HG03565 (cell line): ENCODE results near the gene DNAH10.

Experiments used
- ATAC-seq: cut with Tn5 transposase; IDR thresholded peaks from one replicate; pipeline ENCODE4 v1.9.1; 2021; ENCODE audit warnings: mild to moderate bottlenecking, moderate library complexity; ENCODE audit not compliant: unreplicated experiment

The DNAH10 gene

DNA sequence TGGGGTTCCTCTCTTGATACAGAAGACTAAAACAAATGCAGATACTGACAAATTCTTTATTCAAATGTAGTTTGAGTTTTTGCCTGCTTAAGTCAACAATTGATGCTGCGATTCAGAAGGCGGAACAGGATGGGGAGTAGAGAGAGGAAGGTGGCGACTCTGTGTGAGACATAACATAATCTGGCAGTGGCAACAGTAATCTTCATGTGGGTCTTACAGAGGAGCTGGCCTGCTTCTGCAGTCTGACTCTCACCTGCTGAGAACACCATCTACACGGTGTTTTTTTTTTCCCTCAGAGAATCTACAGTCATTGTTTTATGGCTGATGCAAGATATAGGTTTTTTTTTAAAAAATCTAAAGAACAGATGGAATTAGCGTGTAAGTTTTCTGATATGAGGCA, 200.4 kb downstream of the DNAH10 start:
- no peak for ATAC-seq

DNA sequence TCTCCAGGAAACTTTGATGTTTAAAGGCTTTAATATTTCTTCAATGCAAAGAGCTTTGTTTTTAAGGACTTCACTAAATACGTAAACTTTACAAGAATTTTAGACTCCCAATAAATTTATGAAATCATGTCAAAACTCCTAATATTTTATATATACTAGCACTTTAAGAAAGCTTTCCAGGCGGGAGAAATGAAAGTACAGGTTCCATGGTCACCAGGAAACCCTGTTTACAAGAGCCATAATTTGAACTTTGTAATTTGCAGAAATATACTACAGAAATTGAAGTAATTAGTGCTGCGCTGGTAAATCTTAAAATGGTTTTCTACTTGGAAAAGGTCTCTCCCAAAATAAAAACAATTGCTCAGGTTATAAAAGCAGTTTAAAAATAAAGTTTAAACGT, 201.7 kb downstream of the DNAH10 start:
- no peak for ATAC-seq

GRCh38 chr12:123965382-123965781, 203.3 kb downstream of the DNAH10 start:
- no peak for ATAC-seq

GRCh38 chr12:123966596-123966995, 204.5 kb downstream of the DNAH10 start:
- no peak for ATAC-seq

DNA sequence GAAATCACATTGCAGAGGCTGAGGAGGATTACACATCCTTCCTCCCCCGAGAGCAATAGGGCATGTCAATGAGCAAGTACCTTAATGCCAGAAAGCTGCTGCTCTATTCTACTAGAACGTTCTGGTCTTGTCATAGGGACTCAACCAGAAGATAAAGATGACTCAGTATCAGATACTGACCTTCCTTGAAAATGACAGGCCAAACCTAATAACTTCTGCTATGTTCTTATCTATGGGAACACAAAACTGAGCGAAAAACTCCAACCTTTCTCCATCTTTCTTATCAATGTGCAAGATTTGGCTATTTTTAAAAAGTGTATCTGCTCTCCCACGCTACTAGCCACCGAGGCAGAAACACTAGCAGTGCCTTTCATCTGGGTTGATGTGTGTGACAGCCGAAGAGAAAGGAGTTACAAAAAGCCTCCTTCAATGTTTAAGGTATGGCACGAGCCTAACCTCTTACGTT, 205.1 kb downstream of the DNAH10 start:
- no peak for ATAC-seq

DNA sequence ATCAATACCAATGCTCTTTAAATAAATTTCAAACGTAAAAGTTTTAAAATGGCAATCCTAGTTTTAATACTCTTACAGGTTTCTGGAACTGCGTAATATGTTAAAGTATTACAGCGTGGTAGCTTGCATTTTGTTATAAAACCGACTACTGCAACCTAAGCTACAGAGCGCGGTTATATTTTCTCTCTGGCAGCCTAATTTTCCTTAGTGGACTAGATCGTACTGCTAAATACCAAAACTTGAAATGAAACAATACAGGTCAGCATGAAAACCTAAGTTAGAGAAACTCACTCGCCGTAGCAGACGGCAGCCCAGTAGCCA, 209.3 kb downstream of the DNAH10 start:
- no peak for ATAC-seq

DNA sequence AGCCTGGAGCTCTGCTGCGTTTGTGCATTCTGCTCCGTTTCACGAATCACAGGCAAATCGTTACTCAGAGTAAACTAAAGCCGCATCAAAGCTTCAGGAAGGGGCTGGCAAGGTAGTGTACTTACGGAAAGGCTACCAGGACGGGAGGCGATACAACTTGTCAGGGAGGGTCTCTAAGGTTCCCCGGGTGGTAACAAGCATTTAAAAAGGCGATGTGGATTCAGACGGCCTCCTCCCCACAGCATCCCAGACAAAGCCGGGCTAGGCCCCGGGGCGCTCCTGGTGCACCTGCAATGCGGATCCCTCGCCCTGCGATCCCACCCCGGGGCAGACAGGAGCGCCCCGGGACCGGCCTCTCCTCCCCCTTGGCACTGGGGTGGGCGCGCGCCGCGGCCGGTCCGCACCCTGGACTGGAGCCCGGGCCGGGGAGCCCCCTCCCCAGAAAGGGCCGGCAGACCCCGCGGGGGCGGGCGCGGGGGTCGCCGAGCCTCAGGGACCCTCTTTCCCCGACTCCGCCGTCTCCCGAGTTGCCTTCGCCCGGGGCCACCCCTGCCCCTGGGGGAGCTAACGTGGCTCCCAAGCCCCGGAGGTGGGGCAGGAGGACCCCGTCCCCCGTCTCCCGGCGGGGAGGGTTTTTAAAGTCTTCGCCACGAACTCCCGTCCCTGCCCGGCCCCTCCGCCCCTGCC, 209.8 kb downstream of the DNAH10 start:
- ATAC-seq: peak; percentile 0

DNA sequence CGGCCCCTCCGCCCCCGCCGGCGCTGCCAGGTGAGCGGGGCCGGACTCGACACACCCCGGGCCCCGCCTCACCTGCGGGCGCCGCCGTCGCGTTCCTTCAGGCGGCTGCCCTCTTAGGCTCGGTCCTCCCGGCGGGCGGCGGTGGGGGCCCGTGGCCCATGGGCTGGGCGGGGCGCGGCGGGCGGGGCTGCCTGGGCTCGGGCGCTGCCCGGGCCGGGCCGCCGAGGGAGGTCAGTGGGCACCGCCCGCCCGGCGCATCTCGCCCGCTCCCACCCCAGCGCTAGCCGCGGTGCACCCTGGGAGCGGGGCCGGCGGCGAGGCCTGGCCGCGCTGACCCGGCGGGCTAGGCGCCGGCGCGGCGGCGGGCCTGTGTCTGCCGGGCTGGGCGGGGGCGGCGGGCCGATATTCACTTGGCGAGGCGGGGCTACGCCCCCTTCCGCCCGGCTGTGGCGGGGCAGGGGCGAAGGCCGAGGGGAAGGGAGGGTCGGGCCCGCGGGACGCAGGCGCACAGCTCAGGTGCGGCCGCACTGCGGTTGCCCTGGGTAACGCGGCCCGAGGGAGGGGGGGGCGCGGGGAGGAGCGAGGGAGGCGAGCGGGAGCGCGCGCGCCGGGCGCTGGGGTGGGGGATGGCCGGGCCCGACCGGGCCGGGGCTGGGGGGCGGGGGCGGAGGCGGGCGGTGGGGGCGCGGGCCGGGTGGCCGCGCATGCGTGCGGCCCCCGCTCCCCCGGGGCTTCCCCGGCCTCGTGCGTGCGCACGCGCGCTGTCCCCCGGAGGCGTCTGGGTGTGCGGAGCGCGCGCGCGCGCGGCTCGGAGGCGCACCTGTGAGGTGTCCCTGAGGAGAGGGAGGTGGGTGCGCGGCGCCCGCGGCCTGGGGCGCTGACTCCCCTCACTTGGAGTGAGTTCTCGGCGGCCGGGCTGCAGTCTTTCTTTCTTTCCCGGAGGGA, 210.6 kb downstream of the DNAH10 start, which contains the start of the genes CCDC92 and ZNF664:
Gene CCDC92 (minus strand): TSS at position 375 of the 945 bp plus-strand sequence. CDS start 28,526 bp downstream, outside the sequence.
Gene ZNF664 (plus strand): TSS at position 759 of the 945 bp plus-strand sequence. CDS start 38,930 bp downstream, outside the sequence.
- ATAC-seq: peak; percentile 69

GRCh38 chr12:123973552-123974341, 211.6 kb downstream of the DNAH10 start:
- ATAC-seq: no peak

GRCh38 chr12:123976227-123976826, 214.2 kb downstream of the DNAH10 start:
- ATAC-seq: no peak

DNA sequence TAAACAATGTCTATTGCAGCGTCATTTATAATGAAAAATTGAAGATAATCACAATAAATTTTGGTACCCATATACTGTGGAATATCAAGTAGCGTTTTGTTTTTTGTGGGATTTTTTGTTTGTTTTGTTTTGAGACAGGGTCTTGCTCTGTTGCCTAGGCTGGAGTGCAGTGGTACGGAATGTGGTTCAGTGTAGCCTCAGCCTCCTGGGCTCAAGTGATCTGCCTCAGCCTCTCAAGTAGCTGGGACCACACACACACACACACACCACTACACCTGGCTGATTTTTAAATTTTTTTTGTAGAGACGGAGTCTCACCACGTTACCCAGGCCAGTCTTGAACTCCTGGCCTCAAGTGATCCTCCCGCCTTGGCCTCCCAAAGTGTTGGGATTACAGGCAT, 217.5 kb downstream of the DNAH10 start:
- no peak for ATAC-seq

DNA sequence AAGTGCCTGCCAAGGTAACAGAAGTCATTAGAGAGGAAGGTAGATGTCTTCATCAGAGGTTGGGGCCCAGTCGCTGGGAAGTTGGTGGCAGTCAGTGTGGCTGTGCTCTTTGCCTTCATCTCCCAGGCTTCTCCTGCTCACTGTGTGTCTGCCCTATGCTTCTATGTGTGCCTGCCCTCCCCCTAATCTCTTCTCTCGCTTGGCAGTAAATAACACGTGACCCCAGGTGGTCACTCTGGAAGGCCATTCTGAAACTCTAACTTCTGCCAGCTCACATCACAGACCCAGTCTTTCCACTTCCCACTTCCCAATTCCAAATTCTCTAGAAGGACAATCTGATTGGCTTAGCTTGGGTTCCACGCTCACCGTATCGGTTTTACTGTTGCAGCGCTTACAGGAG, 220.2 kb downstream of the DNAH10 start:
- ATAC-seq: no peak

DNA sequence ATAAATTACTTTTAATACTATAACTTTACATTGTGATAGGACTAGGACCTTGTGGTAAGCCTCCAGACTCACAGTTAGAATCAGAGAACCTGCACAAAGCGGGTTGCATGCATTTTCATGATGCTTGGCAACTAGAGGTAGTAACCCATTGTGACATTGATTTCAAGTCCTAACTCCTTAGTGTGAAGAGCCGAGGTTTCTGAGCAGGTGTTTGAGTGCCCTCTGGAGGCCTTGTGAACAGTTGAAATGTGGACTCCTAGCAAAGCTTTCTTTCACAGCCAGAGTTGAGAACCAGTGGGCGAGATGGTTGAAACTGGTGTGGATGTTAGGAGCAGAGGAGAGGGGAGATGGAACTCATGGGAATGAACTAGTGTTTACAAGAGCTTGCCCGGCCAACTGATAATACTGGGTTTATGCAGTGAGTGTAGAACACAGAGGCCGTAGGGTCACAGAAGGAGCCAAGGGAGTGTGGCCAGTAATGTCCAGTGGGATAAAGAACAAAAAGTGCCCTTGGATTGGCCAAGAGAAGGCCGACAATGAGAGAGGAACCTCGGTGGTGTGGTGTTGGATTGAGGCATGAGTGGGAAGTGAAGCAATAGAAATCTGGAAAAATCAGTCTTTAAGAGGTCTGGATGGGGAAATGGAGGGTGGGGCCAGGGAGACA, 221.9 kb downstream of the DNAH10 start:
- no peak for ATAC-seq

GRCh38 chr12:123984903-123985302, 222.8 kb downstream of the DNAH10 start:
- ATAC-seq: no peak
